Omental fat pad (tissue), 4 donors: Measurements from ENCODE around the gene RNF168. TPM values are rescaled to one million over a fixed set of nuclear protein-coding genes. Genes with fewer than 3 reads are reported as not detected.
"Not testable (repeated sequence)": the region's sequence is repeated elsewhere in the genome, so short reads cannot be mapped to it uniquely, and the experiment has no call there.

Experiments used
- ATAC-seq: fragments of 150-250 bp; one replicate; pipeline ENCODE4 v1.9.1; 2016; ENCODE audit warnings: mild to moderate bottlenecking, moderate library complexity; ENCODE audit not compliant: low FRiP score
- DNase-seq: peaks from one replicate; pipeline ENCODE4 v3.0.0-alpha.2; 2019; ENCODE audit warnings: low spot score
- total RNA-seq, 4 donors: library from RNA; depleted of rRNA; stranded (reverse); fragments of >200 nt; gene quantifications; one replicate each; pipeline ENCODE4 v1.1.0, GENCODE V29; 2016
- TF ChIP-seq, protein P1 (sequence below), 3 donors: fragments of 450-650 bp; IDR thresholded peaks; one replicate each; pipeline ENCODE4 v1.5.1; 2016 to 2017; ENCODE audit warnings: antibody characterized with exemption in 3 of 3, mild to moderate bottlenecking in 3 of 3, moderate library complexity in 2 of 3

The RNF168 gene
- total RNA-seq, 4 donors from 2014 or later: 18.5 to 34.5 (median 20.2) TPM

DNA sequence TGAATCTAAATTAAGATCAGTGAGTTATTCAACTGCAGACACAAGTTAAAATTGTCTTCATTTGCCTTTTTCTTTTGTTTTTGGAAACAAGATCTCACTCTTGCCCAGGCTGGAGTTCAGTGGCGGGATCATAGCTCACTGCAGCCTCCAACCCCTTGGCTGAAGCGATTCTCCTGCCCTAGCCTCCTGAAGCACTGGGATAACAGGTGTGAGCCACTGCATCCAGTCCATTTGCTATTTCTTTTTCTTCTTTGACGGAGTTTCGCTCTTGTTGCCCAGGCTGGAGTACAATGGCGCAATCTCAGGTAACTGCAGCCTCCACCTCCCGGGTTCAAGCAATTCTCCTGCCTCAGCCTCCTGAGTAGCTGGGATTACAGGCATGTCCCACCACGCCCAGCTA is 10.3 kb downstream of the RNF168 start:
- ATAC-seq (no peak), DNase-seq (no peak)
- TF ChIP-seq, protein P1, sequence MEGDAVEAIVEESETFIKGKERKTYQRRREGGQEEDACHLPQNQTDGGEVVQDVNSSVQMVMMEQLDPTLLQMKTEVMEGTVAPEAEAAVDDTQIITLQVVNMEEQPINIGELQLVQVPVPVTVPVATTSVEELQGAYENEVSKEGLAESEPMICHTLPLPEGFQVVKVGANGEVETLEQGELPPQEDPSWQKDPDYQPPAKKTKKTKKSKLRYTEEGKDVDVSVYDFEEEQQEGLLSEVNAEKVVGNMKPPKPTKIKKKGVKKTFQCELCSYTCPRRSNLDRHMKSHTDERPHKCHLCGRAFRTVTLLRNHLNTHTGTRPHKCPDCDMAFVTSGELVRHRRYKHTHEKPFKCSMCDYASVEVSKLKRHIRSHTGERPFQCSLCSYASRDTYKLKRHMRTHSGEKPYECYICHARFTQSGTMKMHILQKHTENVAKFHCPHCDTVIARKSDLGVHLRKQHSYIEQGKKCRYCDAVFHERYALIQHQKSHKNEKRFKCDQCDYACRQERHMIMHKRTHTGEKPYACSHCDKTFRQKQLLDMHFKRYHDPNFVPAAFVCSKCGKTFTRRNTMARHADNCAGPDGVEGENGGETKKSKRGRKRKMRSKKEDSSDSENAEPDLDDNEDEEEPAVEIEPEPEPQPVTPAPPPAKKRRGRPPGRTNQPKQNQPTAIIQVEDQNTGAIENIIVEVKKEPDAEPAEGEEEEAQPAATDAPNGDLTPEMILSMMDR (IDR thresholded peaks at IDR 0.05): no peak

DNA sequence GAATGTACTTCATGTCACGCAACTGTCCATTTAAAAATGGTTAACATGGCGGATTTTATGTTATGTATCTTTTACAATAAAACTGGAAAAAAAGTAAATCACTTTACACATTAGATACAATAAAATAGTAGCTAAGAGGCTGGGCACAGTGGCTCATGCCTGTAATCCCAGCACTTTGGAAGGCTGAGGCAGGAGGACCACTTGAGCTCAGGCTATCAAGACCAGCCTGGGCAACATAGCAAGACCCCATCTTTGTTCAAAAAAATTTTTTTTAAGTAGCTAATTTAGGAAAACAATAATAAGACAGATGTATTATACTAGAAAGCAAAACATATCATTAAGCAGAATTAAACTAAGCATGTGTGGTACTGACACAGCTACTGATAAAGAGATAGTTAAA is 11.5 kb downstream of the RNF168 start:
- TF ChIP-seq, protein P1 (IDR thresholded peaks at IDR 0.05): no peak
- DNase-seq: no peak
- ATAC-seq: no peak

DNA sequence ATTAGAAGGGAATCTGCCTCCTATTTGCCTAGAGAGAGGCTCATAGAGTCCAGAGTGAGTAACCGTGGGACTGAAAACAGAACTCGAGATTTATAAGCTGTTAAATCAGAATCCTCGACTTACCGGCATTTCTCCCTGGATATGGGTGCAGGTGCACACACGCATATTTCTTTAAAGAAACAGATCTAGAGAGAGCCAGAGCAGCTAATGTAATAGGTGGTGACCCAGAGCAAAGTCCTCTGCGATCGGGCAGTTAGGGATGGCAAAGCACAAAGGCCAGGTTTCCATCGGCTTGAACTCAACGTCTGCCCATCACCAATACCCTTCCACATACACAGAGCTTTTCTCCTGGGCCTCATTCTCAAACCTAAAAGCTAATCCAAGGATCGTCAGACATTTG is 13.8 kb downstream of the RNF168 start:
- ATAC-seq (no peak), DNase-seq (no peak)
- TF ChIP-seq, protein P1 (IDR thresholded peaks at IDR 0.05): no peak

DNA sequence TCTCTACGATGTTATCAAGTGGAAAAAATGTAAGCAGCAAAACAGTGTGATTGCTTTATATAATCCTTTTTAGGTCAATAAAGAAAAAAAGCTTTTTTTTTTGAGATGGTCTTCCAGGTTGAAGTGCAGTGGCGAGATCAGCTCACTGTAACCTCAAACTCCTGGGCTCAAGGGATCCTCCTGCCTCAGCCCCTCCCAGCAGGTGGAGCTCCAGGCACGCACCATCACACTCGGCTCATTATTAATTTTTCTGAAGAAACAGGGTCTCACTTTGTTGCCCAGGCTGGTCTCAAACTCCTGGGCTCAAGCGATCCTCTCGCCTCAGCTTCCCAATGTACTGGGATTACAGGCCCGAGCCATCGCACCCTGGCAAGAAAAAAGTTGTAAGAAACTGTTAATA is 17.3 kb downstream of the RNF168 start:
- DNase-seq (no peak), ATAC-seq (no peak)
- TF ChIP-seq, protein P1 (IDR thresholded peaks at IDR 0.05): no peak

DNA sequence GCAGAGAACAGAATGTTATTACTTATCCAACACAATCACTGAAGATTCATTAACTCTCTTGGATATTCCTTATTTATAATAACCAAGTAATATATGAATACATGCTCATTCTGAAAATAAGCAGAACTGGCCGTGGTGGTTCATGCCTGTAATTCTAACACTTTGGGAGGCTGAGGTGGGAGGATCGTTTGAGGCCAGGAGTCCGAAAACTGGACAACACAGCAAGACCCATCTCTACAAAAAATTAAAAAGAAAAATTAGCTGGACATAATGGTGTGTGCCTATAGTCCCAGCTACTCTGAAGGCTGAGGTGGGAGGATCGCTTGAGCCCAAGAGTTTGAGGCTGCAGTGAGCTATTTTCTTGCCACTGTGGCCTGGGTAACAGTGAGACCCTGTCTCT is 25.9 kb downstream of the RNF168 start:
- ATAC-seq (no peak), DNase-seq (no peak)
- TF ChIP-seq, protein P1 (IDR thresholded peaks at IDR 0.05): no peak

DNA sequence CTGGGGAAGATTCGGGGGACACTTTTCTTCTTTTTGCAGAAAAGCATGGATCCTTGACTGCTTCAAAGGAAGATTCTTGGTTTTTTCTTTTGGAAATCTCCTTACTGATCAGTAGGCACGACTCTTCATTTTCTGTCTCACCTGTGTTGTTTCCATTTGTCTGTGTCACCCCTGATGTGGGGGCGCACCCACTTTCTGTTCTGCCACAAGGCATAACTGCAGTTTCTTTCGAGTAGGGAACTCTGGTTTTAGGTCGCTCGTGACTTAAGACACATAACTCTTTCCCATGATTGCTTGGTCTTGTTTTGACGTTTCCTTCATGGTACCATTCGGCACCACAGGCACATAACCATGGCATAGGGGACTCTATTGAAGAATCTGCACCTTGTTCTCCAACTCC is 31.3 kb downstream of the RNF168 start:
- no peak for ATAC-seq
- TF ChIP-seq, protein P1 (IDR thresholded peaks at IDR 0.05): no peak
- no peak for DNase-seq

DNA sequence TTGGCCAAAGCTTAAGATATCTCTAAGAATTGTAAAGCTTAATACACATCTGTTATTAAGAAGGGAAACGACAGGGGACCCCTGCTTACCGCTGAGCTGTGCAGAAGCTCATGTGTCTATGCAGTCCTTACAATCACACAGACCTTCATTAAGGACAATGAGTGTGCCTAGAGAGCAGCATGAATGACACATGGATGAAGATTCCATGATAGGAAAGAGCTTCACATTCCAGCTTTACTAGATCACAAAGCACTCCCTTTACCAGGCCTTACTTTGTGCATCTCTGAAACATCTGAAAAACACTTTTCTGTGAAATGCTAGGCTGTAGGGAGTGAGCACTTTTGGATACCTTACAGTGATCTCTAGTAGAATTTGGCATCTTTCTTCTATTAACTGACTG is 32.0 kb downstream of the RNF168 start:
- DNase-seq (no peak), ATAC-seq (no peak)
- TF ChIP-seq, protein P1 (IDR thresholded peaks at IDR 0.05): no peak

DNA sequence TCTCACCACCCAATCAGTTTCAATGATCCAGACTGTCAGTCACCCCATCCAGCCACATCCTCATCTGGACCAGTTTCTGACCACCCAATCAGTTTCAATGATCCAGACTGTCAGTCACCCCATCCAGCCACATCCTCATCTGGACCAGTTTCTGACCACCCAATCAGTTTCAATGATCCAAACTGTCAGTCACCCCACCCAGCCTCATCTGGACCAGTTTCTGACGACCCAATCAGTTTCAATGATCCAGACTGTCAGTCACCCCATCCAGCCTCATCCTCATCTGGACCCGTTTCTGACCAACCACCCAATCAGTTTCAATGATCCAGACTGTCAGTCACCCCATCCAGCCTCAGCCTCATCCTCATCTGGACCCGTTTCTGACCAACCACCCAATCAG is 33.4 kb downstream of the RNF168 start:
- not testable (repeated sequence) for ATAC-seq, DNase-seq
